ENCODE data around the gene FBXO15.

FBXO15 gene

DNA sequence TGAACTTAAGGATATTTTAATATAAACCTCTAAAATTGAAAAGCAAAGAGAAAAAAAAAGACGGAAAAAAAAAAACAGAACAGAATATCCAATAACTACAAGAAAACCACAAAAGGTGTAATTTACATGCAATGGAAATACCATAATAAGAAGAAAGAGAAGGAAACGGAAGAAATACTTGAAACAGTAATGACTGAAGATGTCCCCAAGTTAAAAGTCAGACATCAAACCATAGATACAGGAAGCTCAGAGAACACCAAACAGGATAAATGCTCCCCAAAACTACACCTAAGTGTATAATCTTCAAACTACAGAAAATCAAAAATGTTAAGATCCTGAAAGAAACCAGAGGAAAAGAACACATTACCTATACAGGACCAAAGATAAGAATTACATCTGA, 39.2 kb downstream of the FBXO15 start:
- DNase-seq = no peak

DNA sequence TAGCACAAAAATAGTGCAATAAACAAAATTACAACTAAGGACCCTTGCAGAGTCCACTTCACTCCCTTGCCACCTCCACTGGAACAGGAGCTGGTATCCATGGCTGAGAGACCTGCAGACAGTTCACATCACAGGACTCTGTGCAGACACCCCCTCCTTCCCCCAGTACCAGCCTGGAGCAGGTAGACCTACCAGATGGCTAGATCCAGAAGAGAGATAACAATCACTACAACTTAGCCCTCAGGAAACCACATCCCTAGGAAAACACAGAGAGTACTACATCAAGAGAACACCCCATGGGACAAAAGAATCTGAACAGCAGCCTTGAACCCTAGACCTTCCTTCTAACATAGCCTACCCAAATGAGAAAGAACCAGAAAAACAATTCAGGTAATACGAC, 49.8 kb downstream of the FBXO15 start:
- DNase-seq = no peak

DNA sequence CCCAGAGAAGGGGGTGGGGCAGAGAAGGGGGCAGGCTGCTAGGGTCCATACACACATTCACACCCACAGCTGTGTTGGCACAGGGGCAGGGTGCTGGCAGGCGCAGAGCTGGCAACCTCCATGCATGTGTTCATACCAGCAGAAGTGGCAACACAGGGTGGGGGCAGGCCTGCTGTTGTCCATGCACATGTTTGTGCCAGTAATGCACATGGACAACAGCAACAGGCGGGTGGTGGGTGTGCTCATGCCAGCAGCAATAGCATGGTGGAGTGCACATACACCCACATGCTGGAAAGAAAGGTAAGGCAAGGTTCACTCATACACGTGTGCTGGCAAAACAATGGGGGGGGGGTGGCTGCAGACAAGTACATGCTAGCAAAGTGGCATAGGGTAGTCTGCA, 54.7 kb downstream of the FBXO15 start:
- DNase-seq = no peak

DNA sequence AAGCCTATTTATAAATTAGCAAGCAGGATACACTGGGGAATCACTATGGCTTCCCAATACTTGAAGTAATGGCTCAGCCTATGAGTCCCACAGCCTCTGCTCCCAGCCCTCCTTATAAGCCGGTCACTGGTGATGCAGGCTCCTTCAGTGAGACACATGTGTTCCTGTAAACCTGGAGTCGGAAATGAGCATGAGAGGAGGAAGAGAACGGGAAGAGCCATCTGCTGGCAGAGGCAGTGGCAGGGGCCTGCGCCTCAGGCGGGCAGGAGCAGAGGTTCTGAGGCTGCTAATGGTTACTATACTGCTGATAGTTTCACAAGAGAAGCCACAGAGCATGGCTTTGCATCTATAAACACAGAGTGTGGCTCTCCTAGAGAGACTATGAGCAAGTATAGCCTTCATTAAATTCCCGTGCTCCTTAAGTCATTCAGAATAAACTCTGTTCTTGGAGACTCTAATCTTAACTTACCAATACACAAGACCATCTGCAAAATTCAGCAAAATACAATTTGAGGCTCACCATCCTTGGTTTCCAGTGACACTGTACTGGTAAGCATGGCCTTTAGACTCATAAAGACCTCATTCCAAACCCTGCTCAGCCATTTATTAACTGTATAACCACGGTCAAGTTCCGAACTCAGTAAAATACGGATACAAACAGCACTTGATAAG, 63.3 kb downstream of the FBXO15 start:
- no peak for DNase-seq

DNA sequence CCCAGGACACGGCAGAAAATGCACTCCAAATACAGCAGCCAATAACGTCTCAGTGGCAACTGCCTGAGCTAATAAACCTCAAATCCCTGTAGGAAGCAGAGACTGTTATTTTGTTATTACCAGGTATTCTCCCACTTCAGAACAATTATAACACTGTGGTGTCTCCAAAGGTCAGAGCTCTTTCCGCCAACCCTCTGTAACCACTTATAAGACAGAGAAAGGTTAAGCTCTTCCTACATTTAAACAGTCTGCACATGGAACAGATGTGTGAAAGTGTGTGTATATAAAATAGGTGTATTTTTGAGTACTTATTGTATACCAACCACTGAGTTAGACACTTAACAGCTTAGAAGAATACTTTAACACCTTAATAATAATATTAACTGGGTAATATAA, 64.1 kb downstream of the FBXO15 start:
- no peak for DNase-seq

DNA sequence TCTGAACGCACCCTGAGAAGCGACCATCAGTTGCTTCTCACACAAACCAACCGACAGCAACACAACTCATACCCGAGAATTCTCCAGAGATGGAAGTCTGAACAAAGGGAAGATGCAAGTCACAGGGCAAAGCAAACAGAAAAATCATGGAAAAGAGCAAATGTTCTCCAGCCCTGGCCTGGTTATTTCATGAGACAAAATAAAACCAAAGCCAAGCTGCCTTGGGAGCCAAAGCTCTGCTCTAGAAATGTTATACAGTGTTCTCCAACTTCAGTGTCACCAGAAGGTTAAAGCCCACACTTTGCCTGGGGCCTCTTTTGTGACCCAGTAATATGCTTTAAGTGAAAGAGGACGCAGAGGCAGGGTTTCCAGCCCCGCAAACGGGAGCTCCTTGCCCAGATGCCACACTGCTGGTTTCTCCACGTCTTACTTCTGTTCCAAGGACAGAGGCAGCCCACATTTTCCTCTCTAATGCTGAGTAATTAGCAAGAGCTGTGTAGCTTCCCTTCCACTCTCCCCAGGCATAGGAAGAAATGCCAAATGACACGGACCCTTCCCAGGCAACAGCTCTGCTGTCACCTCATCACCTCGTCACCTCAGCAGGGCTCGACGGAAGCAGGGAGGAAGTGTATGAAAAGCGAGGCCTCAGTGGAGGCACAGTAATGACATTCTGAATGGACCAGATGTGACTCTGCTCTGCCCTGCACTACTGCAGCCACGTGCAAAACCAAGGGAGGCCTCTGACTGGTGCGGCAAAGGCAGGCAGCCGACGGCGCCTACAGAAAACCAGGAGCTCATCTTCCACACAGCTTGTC, 64.7 kb downstream of the FBXO15 start:
- peak; percentile 25 for DNase-seq

DNA sequence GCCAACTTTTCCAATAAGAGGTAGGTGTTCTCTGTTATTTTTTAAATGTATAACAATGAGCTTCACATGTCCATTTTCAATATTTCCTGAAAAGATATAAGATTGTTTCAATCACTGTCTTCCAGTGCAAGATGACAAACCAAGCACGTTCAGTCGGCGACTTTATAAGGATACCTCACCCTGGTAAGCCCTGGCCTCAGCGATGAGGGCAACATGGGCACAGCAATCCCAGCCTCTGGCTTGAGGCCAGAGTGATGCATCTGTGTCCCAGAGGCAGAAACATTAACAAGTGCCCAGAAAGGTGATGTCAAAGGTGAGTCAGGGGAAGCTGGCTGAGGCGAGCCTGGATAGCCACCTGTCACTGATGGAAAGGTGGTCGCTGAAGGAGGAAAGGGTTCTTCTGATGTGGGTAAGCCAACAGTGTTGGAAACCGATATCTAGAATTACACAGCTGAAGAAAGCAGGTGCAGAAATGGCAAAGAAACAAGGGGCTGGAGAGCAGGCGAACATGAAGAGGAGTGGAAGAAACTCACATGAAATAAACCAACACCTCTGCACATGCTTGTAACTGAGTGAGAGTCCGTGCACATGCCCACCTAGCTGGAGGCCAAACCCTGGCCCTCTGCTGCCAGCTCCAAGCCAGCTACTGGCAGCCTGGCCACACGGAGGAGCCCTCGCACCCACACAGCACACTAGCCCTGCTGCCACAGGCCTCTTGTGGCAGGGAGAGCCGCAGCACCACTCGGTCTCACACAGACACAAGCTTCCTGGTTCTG, 65.5 kb downstream of the FBXO15 start:
- peak; percentile 65 for DNase-seq

DNA sequence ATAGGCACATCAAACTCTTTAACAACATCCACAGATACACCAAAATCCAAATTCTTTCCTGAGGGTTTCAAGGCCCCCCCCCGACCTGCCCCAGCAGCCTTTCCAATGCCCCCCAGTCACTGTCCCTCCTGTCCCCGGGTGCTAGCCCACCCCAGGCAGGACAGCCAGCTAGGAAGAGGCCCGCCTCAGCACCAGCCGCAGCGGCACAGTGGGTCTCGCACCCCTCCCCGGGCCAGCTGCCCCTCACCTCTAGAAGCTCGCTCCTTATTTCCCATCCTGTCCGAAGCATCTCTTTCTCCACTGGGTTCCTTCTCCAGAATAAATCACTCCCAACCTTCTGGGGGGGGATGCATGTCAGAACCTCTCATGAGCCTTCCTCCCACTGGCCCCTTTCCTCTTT, 69.4 kb downstream of the FBXO15 start:
- no peak for DNase-seq

DNA sequence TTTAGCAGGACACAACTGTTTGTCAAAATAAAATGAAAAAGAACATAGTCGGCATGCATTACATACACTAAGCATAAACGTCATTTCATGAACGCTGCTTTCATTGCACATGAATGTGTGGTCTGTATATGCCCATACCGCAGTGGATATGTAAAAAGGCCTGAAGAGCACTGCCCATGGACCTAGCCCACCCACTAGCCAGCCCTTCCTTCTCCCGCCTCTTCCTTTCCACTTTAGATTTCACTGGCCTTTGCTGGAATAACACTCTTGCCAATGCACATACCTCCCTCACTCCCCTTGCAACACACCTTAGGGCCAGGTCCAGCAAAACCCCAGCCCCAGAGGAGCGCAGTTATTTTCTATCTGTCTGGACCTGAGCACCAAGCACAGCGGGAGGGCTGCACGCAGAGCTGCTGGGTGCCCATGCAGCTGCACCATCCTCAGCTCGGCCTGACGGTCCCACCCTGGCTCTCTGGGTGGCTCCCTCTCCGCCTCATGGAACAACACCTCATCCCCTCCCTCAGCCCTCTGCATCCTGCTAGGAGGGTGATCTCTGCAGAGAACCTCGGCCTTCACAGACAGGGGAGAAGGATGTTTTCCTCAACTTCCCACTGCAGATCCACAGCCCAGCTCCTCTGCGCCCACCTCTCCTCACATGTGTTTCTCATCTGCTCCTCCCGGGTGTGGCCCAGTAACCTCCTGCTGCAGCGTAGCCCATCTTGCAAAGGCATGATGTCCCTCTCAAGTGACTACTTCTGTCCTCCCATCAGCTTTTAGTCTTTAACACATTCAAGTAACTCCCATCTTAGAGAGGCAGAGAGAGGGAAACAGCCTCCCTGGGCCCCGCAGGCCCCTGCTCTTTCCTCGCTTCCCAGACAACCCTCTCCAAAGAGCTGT, 72.7 kb downstream of the FBXO15 start:
- no peak for DNase-seq

DNA sequence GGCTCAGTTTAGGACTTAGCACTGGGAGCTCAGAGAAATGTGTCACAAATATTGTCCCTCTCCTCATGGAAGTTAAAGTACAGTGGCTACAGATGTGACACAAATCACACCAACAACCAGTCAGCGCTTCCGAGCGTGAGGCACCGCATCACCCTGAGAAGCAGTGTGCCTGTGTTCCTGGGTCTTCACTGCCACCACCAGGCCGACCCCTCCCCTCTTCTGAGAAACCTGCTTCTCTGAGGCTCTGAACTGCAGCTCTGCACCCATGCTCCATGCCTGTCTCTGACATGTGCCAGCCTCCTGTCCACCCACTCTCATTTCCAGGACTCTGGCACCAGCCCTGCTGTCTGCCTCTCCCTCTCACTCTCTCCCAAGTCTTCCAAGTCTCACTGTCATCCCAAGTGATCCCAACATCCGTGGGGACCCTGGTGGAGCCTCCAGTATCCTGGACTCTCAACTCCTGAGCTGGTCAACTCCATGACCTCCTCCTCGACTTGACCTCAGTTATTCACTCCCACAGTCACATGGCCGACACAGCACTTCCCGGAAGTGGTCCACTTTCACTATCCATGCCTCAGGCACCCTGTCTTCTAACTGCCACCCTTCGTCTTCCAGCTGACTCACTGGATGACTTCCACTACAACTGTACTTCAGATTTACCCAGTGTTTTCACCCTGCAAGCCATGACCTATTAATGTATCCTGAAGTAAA, 73.5 kb downstream of the FBXO15 start:
- DNase-seq = no peak

DNA sequence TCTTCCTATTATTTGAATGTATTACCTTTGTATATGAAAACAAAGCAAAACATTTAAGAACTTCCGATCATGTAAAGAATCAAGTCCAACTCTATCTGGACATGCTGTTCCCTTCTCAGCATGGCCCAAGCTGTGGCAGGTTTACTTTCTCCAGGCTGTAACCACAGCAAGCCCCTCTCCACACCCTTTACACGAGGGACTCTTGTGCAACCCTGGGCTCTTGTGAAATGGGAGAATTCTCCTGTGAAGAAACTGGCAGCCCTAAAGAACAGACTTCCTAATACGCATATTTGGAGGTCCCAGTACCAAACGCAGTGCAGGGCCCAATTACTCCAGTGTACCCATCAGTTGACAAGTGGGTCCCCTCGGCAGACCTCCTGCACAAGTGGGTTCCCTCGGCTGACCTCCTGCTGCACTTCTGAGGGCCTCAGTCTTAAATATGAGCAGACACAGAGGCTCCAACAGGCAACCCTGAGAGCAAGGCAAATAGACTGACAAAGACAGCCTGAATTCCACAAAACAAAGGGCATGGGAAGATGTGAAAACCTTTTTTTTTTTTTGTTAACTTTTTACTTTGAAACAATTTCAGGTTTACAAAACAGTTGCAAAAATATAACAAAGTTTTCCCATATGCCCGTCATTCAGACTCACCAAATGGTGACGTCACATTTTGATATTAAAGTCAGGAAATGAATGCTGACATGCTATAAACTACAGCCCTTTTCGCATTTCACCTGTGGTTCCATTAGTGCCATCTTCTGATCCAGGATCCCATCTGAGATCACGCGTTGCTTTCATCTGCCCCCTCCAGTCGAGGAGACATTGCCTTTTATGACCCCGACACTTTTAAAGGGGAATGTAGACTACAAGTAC, 78.2 kb downstream of the FBXO15 start:
- DNase-seq = no peak

DNA sequence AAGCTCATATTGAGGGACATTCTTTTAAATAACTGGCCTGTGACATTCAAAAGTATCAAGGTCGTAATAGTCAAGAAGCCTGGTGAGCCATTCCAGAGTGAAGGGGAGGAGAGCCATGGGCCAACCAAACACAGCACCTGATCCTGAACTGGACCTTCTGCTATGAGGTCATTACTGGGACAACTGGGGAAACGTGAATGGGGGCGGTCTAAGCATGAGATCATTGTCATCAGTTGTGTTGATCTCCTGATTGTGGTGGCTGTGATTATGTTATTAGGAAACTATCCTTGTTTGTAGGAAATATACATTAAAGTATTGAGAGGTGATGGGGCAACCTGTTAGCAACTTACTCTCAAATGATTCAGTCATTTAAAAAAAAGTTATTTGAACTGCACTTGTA, 79.3 kb downstream of the FBXO15 start:
- DNase-seq = no peak

DNA sequence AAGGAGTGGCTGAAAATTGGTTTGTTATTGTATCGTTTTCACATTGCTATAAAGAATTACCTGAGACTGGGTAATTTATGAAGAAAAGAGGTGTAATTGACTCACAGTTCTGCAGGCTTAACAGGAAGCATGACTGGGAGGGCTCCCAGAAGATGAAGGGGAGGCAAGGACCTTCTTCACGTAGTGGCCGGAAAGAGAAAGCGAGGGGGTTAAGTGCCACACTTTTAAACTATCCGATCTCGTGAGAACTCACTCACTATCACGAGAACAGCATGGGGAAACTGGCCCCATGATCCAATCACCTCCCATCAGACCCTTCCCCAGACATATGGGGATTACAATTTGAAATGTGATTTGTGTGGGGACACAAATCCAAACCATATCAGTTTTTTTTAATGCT, 81.6 kb downstream of the FBXO15 start:
- no peak for DNase-seq

DNA sequence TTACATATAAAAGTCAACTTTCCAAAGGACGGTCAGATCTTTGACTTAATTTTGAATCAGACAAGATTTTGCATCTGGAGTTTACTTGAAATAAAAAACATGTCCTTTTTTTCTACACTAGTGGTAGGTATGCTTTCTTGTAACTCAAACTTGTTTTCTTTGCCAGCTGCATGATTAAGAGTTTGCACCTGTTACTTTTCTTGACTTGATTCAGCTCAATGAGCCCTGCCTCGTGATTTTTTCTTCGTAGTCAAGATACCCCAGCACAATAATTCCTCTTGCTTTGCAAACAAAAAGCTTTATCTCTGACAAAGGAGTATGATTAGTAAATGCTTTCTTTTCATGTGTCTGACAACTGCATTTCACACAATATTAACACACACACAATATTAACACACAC, 82.3 kb downstream of the FBXO15 start:
- no peak for DNase-seq

DNA sequence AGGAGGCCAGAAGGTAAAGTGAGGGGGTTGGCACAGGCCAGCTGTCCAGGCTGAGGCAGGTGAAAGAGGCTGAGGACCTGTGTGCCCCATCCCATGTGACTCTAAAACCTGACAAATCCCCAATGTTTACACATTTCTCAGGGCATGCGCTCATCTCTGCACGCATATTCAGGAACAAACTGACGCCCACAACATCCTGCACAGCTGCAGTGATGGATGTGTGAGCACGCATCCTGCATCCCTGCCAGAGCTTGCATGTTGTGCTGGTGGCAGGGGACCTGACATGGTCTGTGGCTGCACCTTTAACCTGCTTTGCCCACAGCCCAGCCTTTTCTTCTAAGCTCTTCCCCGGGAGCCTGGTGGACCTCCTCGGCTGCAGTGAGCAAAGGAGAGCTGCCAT, 83.1 kb downstream of the FBXO15 start:
- DNase-seq = peak; percentile 47

DNA sequence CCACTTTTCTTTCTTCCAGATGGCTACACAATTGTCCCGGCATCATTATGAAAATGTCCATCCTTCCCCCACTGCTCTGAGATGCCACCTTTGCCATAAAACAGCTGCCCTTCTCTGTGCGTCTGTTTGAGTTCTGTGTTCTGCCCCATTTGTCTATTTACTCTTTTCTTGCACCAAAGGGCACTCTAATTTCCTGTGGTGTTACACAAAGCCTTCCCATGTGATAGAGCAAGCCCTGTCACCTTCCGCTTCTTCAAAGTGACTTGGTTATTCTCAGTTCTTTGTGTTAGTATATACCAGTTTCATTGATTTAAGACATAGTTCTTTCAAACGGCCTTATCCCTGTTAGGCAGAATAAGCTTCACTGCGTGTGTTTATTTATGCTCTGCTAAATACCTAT, 84.1 kb downstream of the FBXO15 start:
- DNase-seq = no peak

DNA sequence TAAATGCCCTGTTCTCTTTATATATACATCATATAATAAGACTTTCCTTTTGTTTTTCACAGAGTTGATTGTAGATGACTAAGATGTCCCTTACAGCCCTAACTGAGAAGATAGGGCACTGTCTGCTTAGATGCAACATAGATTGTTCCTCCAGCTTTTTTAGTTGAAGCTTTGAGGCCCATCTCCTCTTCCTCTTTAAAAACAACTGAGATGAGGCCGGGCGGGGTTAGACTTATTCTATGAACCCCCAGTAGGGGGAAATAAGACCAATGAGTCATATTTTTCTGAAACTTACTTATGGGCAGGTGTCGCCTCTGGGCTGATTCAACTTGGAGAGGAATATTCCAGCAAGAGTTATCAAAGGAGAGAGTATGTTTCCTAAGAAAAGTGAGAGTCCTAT, 84.6 kb downstream of the FBXO15 start:
- no peak for DNase-seq

DNA sequence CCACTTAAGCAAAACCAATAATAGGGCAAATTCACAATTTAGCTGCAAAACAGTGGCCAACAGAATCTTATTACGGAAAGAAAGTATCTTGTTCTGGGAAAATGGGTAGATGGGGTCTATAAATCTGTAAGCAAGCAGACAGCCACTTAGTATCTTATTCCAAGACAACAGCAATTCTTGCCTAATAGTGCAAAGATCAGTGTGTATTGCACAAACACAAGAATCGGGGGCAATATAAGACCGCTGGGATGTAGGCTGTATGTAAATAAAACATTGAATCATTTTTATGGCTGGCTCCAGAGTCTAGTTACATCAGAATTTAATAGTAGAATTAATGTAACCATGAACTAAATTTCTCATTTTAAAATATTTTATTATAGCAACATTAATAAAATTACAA, 85.6 kb downstream of the FBXO15 start:
- DNase-seq = no peak

DNA sequence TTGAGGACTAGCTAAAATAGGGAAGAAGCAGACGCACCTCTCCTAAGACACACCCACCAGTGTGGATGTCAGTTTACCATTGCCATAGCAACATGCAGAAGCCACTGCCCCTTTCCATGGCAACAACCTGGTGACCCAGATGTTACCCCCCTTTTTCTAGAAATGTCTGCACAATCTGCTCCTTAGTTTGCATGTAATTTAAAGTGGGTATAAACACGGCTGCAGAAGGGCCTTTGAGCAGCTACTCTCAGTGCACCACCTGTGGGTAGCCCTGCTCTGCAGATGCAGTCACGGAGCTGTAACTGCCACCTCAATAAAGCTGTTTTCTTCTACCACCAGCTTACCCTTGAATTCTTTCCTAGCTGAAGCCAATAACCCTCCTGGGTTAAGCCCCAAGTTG, 87.1 kb downstream of the FBXO15 start:
- DNase-seq = no peak

DNA sequence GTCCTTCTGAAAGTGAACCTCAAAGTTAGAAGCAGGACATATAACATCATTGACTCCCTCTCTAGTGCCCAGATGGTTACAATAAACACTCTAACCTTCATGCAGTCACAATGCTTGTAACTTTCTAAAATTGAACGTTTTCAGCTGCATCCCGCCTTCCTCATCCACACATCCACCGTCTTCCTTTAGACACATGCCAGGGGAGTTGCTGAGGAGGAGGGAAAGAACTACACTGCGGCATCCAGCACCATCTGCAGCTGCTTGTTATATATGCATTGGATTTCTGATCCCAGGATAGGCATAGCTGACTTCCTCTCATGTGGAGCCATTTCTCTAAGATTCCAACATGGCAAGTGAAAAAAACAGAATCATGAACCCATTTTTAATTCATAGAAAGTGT, 96.8 kb downstream of the FBXO15 start:
- DNase-seq = no peak

All from stimulated activated CD4-positive, alpha-beta T cell treated with anti-CD3 and anti-CD28 coated beads, Interleukin-4, amount 100 ng/mL, for 1 hour (primary cell).